Psoas muscle (tissue), 8 donors: ENCODE data around the gene ZC2HC1B. TPM values are rescaled to one million over a fixed set of nuclear protein-coding genes. Genes with fewer than 3 reads are reported as not detected.

Source experiments
- ATAC-seq, 4 donors: fragments of 200-7000 bp; cut with Tn5 transposase; one replicate each; pipeline ENCODE4 v1.9.1; 2020; ENCODE audit warnings: moderate library complexity in 3 of 4, mild to moderate bottlenecking in 2 of 4
- DNase-seq, 2 donors: peaks; one replicate each; pipeline ENCODE4 v3.0.0-alpha.2; 2020
- H3K27ac ChIP-seq: fragments of 200-600 bp; one replicate; pipeline ENCODE4 v1.8.0; 2022
- H3K27me3 ChIP-seq, 3 donors: fragments of 200-600 bp in 1 of 3; one replicate each; pipeline versions ENCODE4 v1.6.1 to v1.8.0; 2013 to 2022; ENCODE audit warnings: low read length in 2 of 3, mild to moderate bottlenecking in 2 of 3, moderate library complexity in 1 of 3; ENCODE audit not compliant: insufficient read depth in 3 of 3
- H3K36me3 ChIP-seq, 2 donors: fragments of 200-600 bp in 1 of 2; one replicate each; pipeline versions ENCODE4 v1.6.1 to v1.8.0; 2013 to 2022; ENCODE audit warnings: low read depth in 1 of 2, mild to moderate bottlenecking in 1 of 2, moderate library complexity in 1 of 2; ENCODE audit not compliant: insufficient read depth in 1 of 2
- H3K4me1 ChIP-seq: fragments of 200-600 bp; one replicate; pipeline ENCODE4 v1.8.0; 2022
- H3K4me3 ChIP-seq: fragments of 200-600 bp; one replicate; pipeline ENCODE4 v1.8.0; 2022; ENCODE audit warnings: mild to moderate bottlenecking
- H3K9me3 ChIP-seq: fragments of 200-600 bp; one replicate; pipeline ENCODE4 v1.8.0; 2022
- WGBS, 3 donors: extraction: QIAGEN DNeasy Blood & Tissue Kit; methylation state at CpG; one replicate each; pipeline versions ENCODE4 v1.1.6 to v1.1.7; 2013; 5-methylcytosine and 5-hydroxymethylcytosine counted together
- intact Hi-C, 2 donors: fragments of 100-400 bp; cut with DNase I; formaldehyde crosslinking; loops; one replicate each; pipeline versions ENCODE4 v1.11.0 to v1.14.2; 2022
- polyA plus RNA-seq, 3 donors: library from polyadenylated mRNA; stranded (reverse); fragments of 200-250 nt; gene quantifications; one replicate each; pipeline ENCODE4 v1.2.3, GENCODE V29; 2013
- total RNA-seq, 4 donors: library from RNA; stranded (reverse); fragmentation: NEBNext Ultra II Directional in 2 of 4; extraction: Animal tissue kit (Norgen Biotek cat#: 25700) in 2 of 4; gene quantifications; one replicate each; pipeline versions ENCODE4 v1.2.1 to v1.2.4, GENCODE V29; 2021 to 2023
- TF ChIP-seq, protein P1 (sequence below): fragments of 200-600 bp; IDR thresholded peaks from one replicate; pipeline ENCODE4 v1.8.0; 2022; ENCODE audit warnings: antibody characterized with exemption
- donor health status: healthy with polysubstance abuse.
- donor health status: DM: no; HTN: no; CAD: no; lungs with moderate emphysema.
- donor health status: Bipolar disorder and iron deficiency.
- donor health status: healthy.
- donor health status: DM: yes; HTN: yes; CAD: no.
- donor health status: DM: no; HTN: no; CAD: no.
- donor health status: DM: no; HTN: no; CAD: no.
- donor health status: DM: yes; HTN: yes; CAD: no.

Gene ZC2HC1B
- total and polyA plus RNA-seq, 7 donors: 0.56 TPM; not detected in 6

DNA sequence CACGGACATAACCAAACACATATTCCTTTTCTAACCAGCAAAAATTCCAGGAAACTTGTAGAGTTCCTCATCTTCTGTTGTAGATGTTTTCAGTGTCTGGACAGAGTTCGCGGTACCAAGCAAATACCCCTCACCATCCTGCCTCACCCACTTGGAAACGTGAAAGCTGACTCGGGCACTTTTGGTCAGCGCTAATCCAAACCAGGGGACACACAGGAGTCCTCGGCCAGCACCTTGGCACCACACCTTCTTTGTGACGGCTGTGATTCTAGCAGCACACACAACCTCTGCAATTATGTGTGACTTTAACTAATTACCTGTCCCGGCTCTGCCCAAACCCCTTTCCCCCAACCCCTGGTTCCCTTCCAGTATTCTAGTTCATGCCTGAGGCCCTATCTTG is 85.7 kb downstream of the ZC2HC1B start:
- Histone ChIP-seq H3K27me3 (no peaks in the 10 kb centered on the region), H3K4me3 (no peak overlapping the region), H3K4me1 (no peaks in the 10 kb centered on the region), H3K36me3 (peaks cover 0 to 12% of the 10 kb centered on the region in 2 donors), H3K27ac (no peak overlapping the region), H3K9me3 (no peaks in the 10 kb centered on the region)
- ATAC-seq (no peak), DNase-seq (no peak)
- intact Hi-C loops: no loop called here
- TF ChIP-seq, protein P1, sequence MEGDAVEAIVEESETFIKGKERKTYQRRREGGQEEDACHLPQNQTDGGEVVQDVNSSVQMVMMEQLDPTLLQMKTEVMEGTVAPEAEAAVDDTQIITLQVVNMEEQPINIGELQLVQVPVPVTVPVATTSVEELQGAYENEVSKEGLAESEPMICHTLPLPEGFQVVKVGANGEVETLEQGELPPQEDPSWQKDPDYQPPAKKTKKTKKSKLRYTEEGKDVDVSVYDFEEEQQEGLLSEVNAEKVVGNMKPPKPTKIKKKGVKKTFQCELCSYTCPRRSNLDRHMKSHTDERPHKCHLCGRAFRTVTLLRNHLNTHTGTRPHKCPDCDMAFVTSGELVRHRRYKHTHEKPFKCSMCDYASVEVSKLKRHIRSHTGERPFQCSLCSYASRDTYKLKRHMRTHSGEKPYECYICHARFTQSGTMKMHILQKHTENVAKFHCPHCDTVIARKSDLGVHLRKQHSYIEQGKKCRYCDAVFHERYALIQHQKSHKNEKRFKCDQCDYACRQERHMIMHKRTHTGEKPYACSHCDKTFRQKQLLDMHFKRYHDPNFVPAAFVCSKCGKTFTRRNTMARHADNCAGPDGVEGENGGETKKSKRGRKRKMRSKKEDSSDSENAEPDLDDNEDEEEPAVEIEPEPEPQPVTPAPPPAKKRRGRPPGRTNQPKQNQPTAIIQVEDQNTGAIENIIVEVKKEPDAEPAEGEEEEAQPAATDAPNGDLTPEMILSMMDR: no peak
- WGBS, 3 donors: 68 to 72% (median 71%) methylated on average over 9 of the region's 9 CpGs

DNA sequence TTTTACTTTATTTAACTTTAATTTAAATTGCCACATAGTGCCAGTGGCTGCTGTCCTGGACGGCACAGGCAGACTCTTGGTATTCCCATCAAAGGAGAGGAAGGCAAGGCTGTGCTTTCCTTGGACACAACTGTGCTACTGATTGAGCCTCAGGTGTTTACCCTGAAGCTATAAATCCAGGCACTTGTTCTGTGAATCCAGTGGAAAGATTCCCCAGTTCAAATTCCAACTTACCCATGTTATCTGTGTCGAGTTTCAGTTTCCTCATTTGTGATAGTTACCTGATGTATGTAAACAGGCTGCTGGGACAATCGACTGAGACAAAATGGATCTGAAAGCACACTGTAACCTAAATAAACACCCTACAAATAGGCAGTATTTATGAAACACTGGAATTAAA is 86.6 kb downstream of the ZC2HC1B start:
- WGBS, 3 donors: 56 to 80% (median 59%) methylated on average over 3 of the region's 3 CpGs
- H3K4me3 ChIP-seq: no peak overlapping the region
- TF ChIP-seq, protein P1: no peak
- ATAC-seq (no peak), DNase-seq (no peak)
- peaks cover 0 to 12% of the 10 kb centered on the region in 2 donors for H3K36me3 ChIP-seq
- H3K9me3 ChIP-seq: no peaks in the 10 kb centered on the region
- no peak overlapping the region for H3K27ac ChIP-seq
- H3K27me3 ChIP-seq: no peaks in the 10 kb centered on the region
- no peaks in the 10 kb centered on the region for H3K4me1 ChIP-seq
- intact Hi-C loops: no loop called here

DNA sequence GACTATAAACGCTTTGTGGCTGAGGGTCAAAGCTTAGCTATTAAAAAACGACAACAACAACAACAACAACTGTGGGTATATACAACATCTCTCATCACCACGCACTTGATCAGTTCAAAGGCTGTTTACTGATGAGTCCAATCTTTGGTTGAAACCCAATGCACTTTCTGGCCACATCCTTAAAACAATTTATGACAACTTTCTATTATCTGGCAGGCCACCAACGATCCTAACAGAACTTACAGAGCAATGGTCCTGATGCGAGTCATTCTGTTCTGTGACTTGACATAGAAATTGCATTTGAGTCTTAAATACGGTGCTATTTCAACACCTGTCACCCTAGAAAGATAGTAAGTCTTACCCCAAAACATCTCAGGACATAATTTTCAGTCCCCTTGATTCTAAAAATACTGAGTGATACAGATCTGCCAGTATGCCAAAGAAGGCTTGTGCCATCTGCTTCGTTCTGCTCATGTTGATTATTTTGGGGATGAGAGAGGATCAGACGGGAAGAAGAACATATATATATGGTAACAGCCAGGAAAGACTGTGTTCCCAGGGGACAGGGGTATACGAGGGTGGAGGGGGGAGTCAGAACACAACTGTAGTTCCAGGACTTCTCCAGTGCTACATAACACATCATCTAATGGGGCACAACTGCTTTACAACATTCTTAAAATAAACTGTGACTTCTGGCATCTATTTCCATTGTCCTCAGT is 87.9 kb downstream of the ZC2HC1B start:
- TF ChIP-seq, protein P1: no peak
- no peak overlapping the region for H3K27ac ChIP-seq
- DNase-seq (no peak), ATAC-seq (no peak)
- no peaks in the 10 kb centered on the region for H3K4me1 ChIP-seq
- peaks cover 0 to 8% of the 10 kb centered on the region in 2 donors for H3K36me3 ChIP-seq
- no peaks in the 10 kb centered on the region for H3K27me3 ChIP-seq
- H3K4me3 ChIP-seq: no peak overlapping the region
- H3K9me3 ChIP-seq: no peaks in the 10 kb centered on the region
- intact Hi-C loops: no loop called here
- WGBS, 3 donors: 61 to 68% (median 63%) methylated on average over 9 of the region's 9 CpGs

DNA sequence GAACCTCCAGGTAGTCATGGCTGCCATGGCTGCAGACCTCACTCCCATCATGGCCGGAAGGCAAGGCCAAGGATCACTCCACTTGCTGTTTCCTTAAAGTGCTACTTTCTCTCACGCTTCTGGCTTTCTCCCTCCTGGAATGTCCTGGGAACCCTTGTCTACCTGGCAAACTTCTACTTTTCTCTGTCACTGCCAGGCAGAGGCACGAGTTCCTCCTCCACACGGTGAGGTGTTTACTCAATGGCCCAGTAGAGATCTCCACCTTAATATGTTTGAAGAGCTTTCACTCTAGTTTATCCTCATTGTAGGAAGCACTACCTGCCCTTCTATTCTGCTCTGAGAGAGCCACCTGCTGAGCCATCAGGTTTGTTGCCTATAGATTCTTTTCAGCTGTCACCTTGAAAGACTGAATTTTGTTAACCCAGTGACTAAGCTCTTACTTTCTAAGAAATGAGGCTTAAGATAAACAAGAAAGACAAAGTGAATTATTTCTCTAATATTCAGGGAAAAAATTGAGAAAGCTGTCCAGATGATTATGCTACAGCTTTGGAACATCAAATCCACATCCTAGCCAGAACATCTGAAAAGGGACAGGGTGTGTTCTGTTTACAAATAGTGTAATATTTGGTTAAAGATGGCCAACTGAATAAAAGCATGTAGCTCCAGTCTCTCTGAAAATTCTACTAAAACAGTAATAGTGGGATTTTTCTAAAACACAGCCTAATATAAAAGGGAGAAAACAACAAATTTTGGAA is 88.8 kb downstream of the ZC2HC1B start:
- H3K36me3 ChIP-seq: peaks cover 0 to 4% of the 10 kb centered on the region in 2 donors
- H3K9me3 ChIP-seq: no peaks in the 10 kb centered on the region
- intact Hi-C loops: no loop called here
- H3K4me1 ChIP-seq: no peaks in the 10 kb centered on the region
- no peaks in the 10 kb centered on the region for H3K27me3 ChIP-seq
- DNase-seq: no peak
- 86 to 92% (median 91%) methylated on average over 4 of the region's 4 CpGs for WGBS, 3 donors
- H3K27ac ChIP-seq: no peak overlapping the region
- TF ChIP-seq, protein P1: no peak
- ATAC-seq: no peak
- no peak overlapping the region for H3K4me3 ChIP-seq
